CD14-positive monocyte (primary cell): ENCODE data around the gene OR2C1. TPM values are rescaled to one million over a fixed set of nuclear protein-coding genes. Genes with fewer than 3 reads are reported as not detected.

ENCODE experiments used
- DNase-seq, 3 donors: peaks; one replicate each; pipeline ENCODE4 v3.0.0-alpha.2; 2011 to 2022
- H2AFZ ChIP-seq: 2 replicates; pipeline ENCODE4 v1.6.0; 2012; ENCODE audit warnings: mild to moderate bottlenecking, low read depth, low read length, inconsistent platforms; ENCODE audit not compliant: insufficient read depth, poor library complexity, severe bottlenecking
- H3K27ac ChIP-seq, 2 donors: 1 replicate in 1 of 2; 2 replicates in 1 of 2; pipeline ENCODE4 v1.5.1; 2012 to 2013; ENCODE audit warnings: low read length in 2 of 2, control low read depth in 1 of 2, inconsistent platforms in 1 of 2, low read depth in 1 of 2, mild to moderate bottlenecking in 1 of 2
- H3K27me3 ChIP-seq, 2 donors: one replicate each; pipeline versions ENCODE4 v1.6.0 to v1.6.1; 2011 to 2013; ENCODE audit warnings: low read length in 2 of 2; ENCODE audit not compliant: control insufficient read depth in 2 of 2, insufficient read depth in 2 of 2
- H3K36me3 ChIP-seq, 2 donors: replicated peaks in 1 of 2; 1 replicate in 1 of 2; 2 replicates in 1 of 2; pipeline versions ENCODE4 v1.5.1 to v1.6.1; 2012 to 2013; ENCODE audit warnings: low read length in 2 of 2, control low read depth in 1 of 2, inconsistent platforms in 1 of 2, mild to moderate bottlenecking in 1 of 2; ENCODE audit not compliant: insufficient read depth in 2 of 2, control insufficient read depth in 1 of 2
- H3K4me1 ChIP-seq, 2 donors: 1 replicate in 1 of 2; 2 replicates in 1 of 2; pipeline versions ENCODE4 v1.5.1 to v1.6.1; 2012 to 2013; ENCODE audit warnings: low read length in 2 of 2, control low read depth in 1 of 2, inconsistent platforms in 1 of 2, mild to moderate bottlenecking in 1 of 2, moderate library complexity in 1 of 2; ENCODE audit not compliant: insufficient read depth in 2 of 2, control insufficient read depth in 1 of 2
- H3K4me2 ChIP-seq: replicated peaks from 2 replicates; pipeline ENCODE3; 2012; ENCODE audit warnings: low read length, moderate library complexity, mild to moderate bottlenecking; ENCODE audit not compliant: poor library complexity, severe bottlenecking; ENCODE audit errors: extremely low read depth
- H3K4me3 ChIP-seq, 3 experiments: fragments of 200-600 bp in 1 of 3; sonication (generic) in 1 of 3; replicated peaks in 1 of 3; 1 replicate in 2 of 3; 2 replicates in 1 of 3; pipeline ENCODE4 v1.5.1; 2011 to 2013; ENCODE audit warnings: low read length in 3 of 3, mild to moderate bottlenecking in 3 of 3, control low read depth in 2 of 3, low read depth in 2 of 3, inconsistent platforms in 1 of 3, moderate library complexity in 1 of 3
- H3K79me2 ChIP-seq: 2 replicates; pipeline ENCODE4 v1.6.0; 2012; ENCODE audit warnings: mild to moderate bottlenecking, control low read depth, inconsistent platforms, low read length, moderate library complexity; ENCODE audit not compliant: insufficient read depth
- H3K9ac ChIP-seq: 2 replicates; pipeline ENCODE4 v1.6.0; 2017; ENCODE audit warnings: low read length, mild to moderate bottlenecking; ENCODE audit not compliant: insufficient read depth, poor library complexity, severe bottlenecking
- H3K9me3 ChIP-seq, 2 donors: replicated peaks in 1 of 2; 1 replicate in 1 of 2; 2 replicates in 1 of 2; pipeline versions ENCODE4 v1.5.1 to v1.6.1; 2012 to 2013; ENCODE audit warnings: low read length in 2 of 2, control low read depth in 1 of 2; ENCODE audit not compliant: control insufficient read depth in 1 of 2, insufficient read depth in 1 of 2
- H4K20me1 ChIP-seq: 2 replicates; pipeline ENCODE4 v1.6.0; 2012; ENCODE audit warnings: mild to moderate bottlenecking, low read length, control low read depth, moderate library complexity; ENCODE audit not compliant: insufficient read depth
- H3K27ac Mint-ChIP-seq, 7 donors: one replicate each; pipeline ENCODE4 v1.8.0; 2020; ENCODE audit warnings: mild to moderate bottlenecking in 7 of 7, mixed read lengths in 7 of 7, moderate library complexity in 6 of 7, inconsistent platforms in 2 of 7
- H3K27me3 Mint-ChIP-seq, 3 donors: one replicate each; pipeline ENCODE4 v1.8.0; 2021 to 2022; ENCODE audit warnings: low read depth in 3 of 3, mild to moderate bottlenecking in 3 of 3, mixed read lengths in 3 of 3, moderate library complexity in 3 of 3, inconsistent platforms in 1 of 3
- H3K36me3 Mint-ChIP-seq, 2 donors: one replicate each; pipeline ENCODE4 v1.8.0; 2020; ENCODE audit warnings: mixed read lengths in 2 of 2, inconsistent platforms in 1 of 2, mild to moderate bottlenecking in 1 of 2
- H3K4me1 Mint-ChIP-seq: one replicate; pipeline ENCODE4 v1.8.0; 2020; ENCODE audit warnings: mild to moderate bottlenecking, mixed read lengths
- H3K4me3 Mint-ChIP-seq, 2 donors: one replicate each; pipeline ENCODE4 v1.8.0; 2020; ENCODE audit warnings: mild to moderate bottlenecking in 2 of 2, mixed read lengths in 2 of 2, moderate library complexity in 1 of 2
- H3K9me3 Mint-ChIP-seq, 7 donors: one replicate each; pipeline ENCODE4 v1.8.0; 2020 to 2022; ENCODE audit warnings: mixed read lengths in 7 of 7, mild to moderate bottlenecking in 6 of 7, moderate library complexity in 6 of 7, inconsistent platforms in 2 of 7
- CTCF ChIP-seq: fragments of 200-600 bp; IDR thresholded peaks from one replicate; pipeline ENCODE4 v1.8.0; 2022; ENCODE audit warnings: antibody characterized with exemption, mild to moderate bottlenecking
- WGBS: methylation state at CpG from one replicate; pipeline ENCODE4 v1.1.5; 2013; ENCODE audit warnings: missing lambda C conversion rate; ENCODE audit not compliant: insufficient coverage; 5-methylcytosine and 5-hydroxymethylcytosine counted together
- intact Hi-C, 2 donors: fragments of 100-400 bp; cut with micrococcal nuclease; formaldehyde crosslinking; loops; one replicate each; pipeline versions ENCODE4 v1.15.0 to v1.15.1; 2023
- polyA plus RNA-seq, 3 donors: library from polyadenylated mRNA; depleted of rRNA in 1 of 3; unstranded in 2 of 3; stranded (reverse) in 1 of 3; fragments of 300-500 nt in 2 of 3; fragments of >200 nt in 1 of 3; fragmentation: Illumina TruSeq in 2 of 3; gene quantifications; 1 replicate in 2 of 3; 2 replicates in 1 of 3; pipeline ENCODE4 v1.2.3, GENCODE V29; 2012 to 2021

OR2C1 gene
- polyA plus RNA-seq, 3 donors: 0.12 TPM; not detected in 2

DNA sequence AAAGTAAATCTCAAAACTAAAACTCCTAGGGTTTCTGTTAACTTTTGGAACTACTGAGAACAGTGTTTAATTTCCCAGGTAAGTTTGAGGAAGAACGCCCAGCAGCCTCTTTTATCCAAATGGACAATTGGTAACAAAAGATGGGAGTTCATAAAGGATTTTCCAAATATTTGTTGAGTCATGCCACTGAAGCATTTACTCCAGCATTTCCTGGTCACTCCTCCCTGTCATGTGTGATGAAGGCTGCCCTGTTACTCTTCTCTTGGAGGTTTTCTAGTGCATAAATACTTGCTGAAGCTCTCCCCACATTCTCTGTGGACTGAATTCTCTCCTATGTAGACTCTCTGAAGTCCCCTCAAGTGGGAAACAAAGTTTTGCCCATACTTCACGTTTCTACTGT, 33.9 kb upstream of the OR2C1 start:
- peaks cover 47 to 93% (median 83%) of the 10 kb centered on the region in 7 donors for H3K9me3 Mint-ChIP-seq
- Histone ChIP-seq H3K36me3 (peaks cover 4 to 14% of the 10 kb centered on the region in 2 donors), H3K27me3 (no peaks in the 10 kb centered on the region), H3K79me2 (no peaks in the 10 kb centered on the region), H2AFZ (no peak overlapping the region), H3K4me2 (no peak overlapping the region), H3K27ac (no peak overlapping the region), H3K9ac (no peak overlapping the region), H3K4me1 (no peaks in the 10 kb centered on the region), H3K9me3 (peaks cover 67 to 76% of the 10 kb centered on the region in 2 donors), H3K4me3 (no peak overlapping the region), H4K20me1 (no peaks in the 10 kb centered on the region)
- no peaks in the 10 kb centered on the region for H3K4me1 Mint-ChIP-seq
- intact Hi-C loops: no loop called here
- no peak for TF ChIP-seq CTCF
- 67% methylated on average over 1 of the region's 2 CpGs for WGBS
- peaks cover 0 to 2% (median 2%) of the 10 kb centered on the region in 3 donors for H3K27me3 Mint-ChIP-seq
- no peak overlapping the region for H3K27ac Mint-ChIP-seq
- H3K36me3 Mint-ChIP-seq: peaks cover 11 to 15% of the 10 kb centered on the region in 2 donors
- no peak for DNase-seq
- H3K4me3 Mint-ChIP-seq: no peak overlapping the region

DNA sequence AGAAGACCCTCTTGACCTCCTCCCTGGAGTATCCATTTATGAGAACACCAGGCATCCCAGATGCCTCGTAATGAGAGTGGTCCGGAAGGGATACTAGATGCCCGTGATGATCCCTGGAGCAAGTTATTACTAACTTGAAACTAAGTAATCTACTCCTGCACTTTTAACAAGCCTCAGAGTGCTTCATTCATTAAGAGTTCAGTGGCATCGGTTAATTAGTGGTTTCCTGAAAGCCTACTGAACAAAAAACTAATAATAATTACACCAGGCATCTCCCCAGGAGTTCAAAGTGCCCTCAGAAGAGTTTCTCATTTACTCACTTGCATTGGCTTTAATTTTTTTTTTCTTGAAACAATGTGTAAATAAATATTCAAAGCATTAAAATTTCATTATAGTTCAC, 28.2 kb upstream of the OR2C1 start:
- H3K36me3 ChIP-seq: no peaks in the 10 kb centered on the region
- H3K4me2 ChIP-seq: no peak overlapping the region
- H3K79me2 ChIP-seq: no peaks in the 10 kb centered on the region
- Mint-ChIP-seq H3K4me3 (no peak overlapping the region), H3K4me1 (no peaks in the 10 kb centered on the region), H3K27ac (no peak overlapping the region), H3K9me3 (peaks cover 11 to 68% (median 53%) of the 10 kb centered on the region in 7 donors), H3K27me3 (peaks cover 0 to 2% (median 2%) of the 10 kb centered on the region in 3 donors), H3K36me3 (no peaks in the 10 kb centered on the region)
- WGBS: 92% methylated on average over 2 of the region's 4 CpGs
- no peak for TF ChIP-seq CTCF
- peaks cover 29 to 37% of the 10 kb centered on the region in 2 donors for H3K9me3 ChIP-seq
- H3K9ac ChIP-seq: no peak overlapping the region
- H2AFZ ChIP-seq: no peak overlapping the region
- no peak overlapping the region for H3K4me3 ChIP-seq
- H4K20me1 ChIP-seq: no peaks in the 10 kb centered on the region
- H3K27ac ChIP-seq: no peak overlapping the region
- DNase-seq: no peak
- intact Hi-C loops: no loop called here
- H3K4me1 ChIP-seq: no peaks in the 10 kb centered on the region
- no peaks in the 10 kb centered on the region for H3K27me3 ChIP-seq
